WERI-Rb-1 (cell line): ENCODE data around the gene IRF1.

ENCODE experiments used
- DNase-seq: peaks from one replicate; pipeline ENCODE4 v3.0.0-alpha.2; 2020
- H3K27ac ChIP-seq: fragments of 250-450 bp; sonication (Bioruptor Pico); 2 replicates; pipeline ENCODE4 v1.5.1; 2020; ENCODE audit warnings: mild to moderate bottlenecking, moderate library complexity
- H3K27me3 ChIP-seq: fragments of 250-450 bp; sonication (Bioruptor Pico); 2 replicates; pipeline ENCODE4 v1.5.1; 2021; ENCODE audit warnings: mild to moderate bottlenecking, low read depth, moderate library complexity; ENCODE audit not compliant: insufficient read depth, severe bottlenecking
- H3K36me3 ChIP-seq: fragments of 250-450 bp; sonication (Bioruptor Pico); 2 replicates; pipeline ENCODE4 v1.5.1; 2020; ENCODE audit warnings: mild to moderate bottlenecking, moderate library complexity
- H3K4me3 ChIP-seq: 2 replicates; pipeline ENCODE4 v1.5.1; 2011; ENCODE audit warnings: low read depth, mild to moderate bottlenecking, control low read depth, low read length
- H3K9me3 ChIP-seq: fragments of 250-450 bp; sonication (Bioruptor Pico); 2 replicates; pipeline ENCODE4 v1.5.1; 2021; ENCODE audit warnings: mild to moderate bottlenecking, moderate library complexity; ENCODE audit not compliant: severe bottlenecking
- CTCF ChIP-seq: IDR thresholded peaks from 2 replicates; pipeline ENCODE4 v1.5.1; 2011; ENCODE audit warnings: low read depth, mild to moderate bottlenecking, control low read depth, inconsistent platforms, low read length

The IRF1 gene

GRCh38 chr5:132483101-132483500 is 7.5 kb downstream of the IRF1 start:
- Histone ChIP-seq H3K27me3 (no peaks in the 10 kb centered on the region), H3K27ac (no peak overlapping the region), H3K4me3 (no peak overlapping the region), H3K9me3 (no peaks in the 10 kb centered on the region), H3K36me3 (peaks cover 48% of the 10 kb centered on the region)
- DNase-seq, result no peak
- TF ChIP-seq CTCF, result no peak

GRCh38 chr5:132481596-132482211 is 8.9 kb downstream of the IRF1 start:
- Histone ChIP-seq H3K4me3 (no peak overlapping the region), H3K27ac (no peak overlapping the region), H3K36me3 (peaks cover 36% of the 10 kb centered on the region), H3K27me3 (no peaks in the 10 kb centered on the region), H3K9me3 (no peaks in the 10 kb centered on the region)
- no peak for DNase-seq
- TF ChIP-seq CTCF, result no peak

- Histone ChIP-seq H3K36me3 (peaks cover 29% of the 10 kb centered on the region), H3K27me3 (no peaks in the 10 kb centered on the region), H3K27ac (no peak overlapping the region), H3K9me3 (no peaks in the 10 kb centered on the region), H3K4me3 (no peak overlapping the region)
- TF ChIP-seq CTCF, result no peak
- DNase-seq, result no peak
These were observed 9.5 kb downstream of the IRF1 start for GRCh38 chr5:132480893-132481595.

- peaks cover 27% of the 10 kb centered on the region for H3K36me3 ChIP-seq
- no peak for TF ChIP-seq CTCF
- H3K27ac ChIP-seq, result no peak overlapping the region
- H3K4me3 ChIP-seq, result no peak overlapping the region
- H3K27me3 ChIP-seq, result no peaks in the 10 kb centered on the region
- H3K9me3 ChIP-seq, result no peaks in the 10 kb centered on the region
- DNase-seq, result no peak
These were observed 10.1 kb downstream of the IRF1 start for GRCh38 chr5:132480546-132480892.

- Histone ChIP-seq H3K9me3 (no peaks in the 10 kb centered on the region), H3K36me3 (peaks cover 22% of the 10 kb centered on the region), H3K27me3 (no peaks in the 10 kb centered on the region), H3K4me3 (no peak overlapping the region), H3K27ac (no peak overlapping the region)
- no peak for TF ChIP-seq CTCF
- DNase-seq, result no peak
These were observed 10.5 kb downstream of the IRF1 start for GRCh38 chr5:132480042-132480441.
